Hepatic stellate cell (primary cell): ENCODE results near the gene EBF3.

Source experiments
- DNase-seq: peaks from one replicate; pipeline ENCODE4 v3.0.0; 2011; ENCODE audit warnings: low spot score

Gene EBF3

DNA sequence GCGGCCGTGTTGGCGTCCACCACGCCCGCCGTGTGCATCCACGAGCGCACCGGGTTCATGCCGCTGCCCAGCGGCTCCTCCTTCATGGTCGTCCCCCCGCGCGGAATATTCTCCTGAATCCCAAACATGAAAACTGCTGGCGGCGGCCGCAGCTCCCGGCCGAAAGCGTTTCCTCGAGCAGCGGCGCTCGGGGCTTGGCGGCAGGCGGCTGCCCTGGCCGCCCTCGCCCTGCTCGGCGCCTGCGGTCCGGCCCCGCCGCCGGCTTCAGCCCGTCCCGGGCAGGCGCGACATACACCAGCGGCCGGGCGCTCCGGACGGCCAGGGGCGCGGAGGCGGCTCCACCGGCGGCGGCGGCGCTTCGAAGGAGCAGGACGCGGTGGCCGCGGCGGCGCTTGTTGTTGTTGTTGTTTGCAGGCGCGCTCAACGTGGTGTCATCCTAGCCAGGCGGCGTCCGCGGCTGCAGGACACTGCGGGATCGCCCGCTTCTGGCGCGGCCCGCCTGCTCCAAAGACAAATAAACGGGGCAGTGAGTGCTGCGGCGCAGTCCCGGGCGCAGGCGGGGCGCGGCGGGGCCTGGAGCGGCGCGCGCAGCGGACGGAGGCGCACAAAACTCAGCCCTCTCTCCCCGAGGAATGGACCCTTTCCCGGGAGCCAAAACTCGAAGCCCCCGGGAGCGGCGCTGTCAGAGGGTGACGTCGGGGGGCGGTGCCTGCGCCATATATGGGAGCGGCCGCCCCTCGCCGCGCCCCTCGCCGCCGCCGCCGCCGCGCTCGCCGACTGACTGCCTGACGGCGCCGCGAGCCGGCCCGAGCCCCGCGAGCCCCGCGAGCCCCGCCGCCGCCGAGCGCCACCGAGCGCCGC, at the start of gene EBF3:
Gene EBF3, minus strand, starts transcription at position 634 of the 861 bp plus-strand sequence. Its CDS starts 506 bp downstream, at position 128.
- peak; percentile 94 for DNase-seq

- no peak for DNase-seq
These were observed 49.5 kb upstream of the EBF3 start for GRCh38 chr10:130013335-130014262.

DNA sequence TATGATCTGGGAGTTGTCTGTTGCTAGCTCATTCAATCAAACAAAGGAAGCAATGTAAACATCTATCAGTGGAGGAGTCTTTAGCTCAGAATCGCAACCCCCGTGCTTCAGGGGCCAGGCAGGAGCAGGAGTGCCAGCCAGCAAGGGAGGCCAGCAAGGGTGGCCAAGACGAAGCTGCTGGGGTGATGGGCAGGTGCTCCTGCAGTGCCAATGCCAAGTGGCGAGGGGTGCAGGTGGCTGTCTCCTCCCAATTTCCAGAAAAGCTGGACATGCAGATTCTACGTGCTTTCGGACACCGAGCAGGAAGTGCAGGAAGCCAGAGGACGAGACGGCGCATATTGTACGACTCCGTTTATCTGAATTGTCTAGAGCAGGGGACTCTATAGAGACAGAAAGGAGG, 48.1 kb upstream of the EBF3 start:
- DNase-seq, result no peak

DNA sequence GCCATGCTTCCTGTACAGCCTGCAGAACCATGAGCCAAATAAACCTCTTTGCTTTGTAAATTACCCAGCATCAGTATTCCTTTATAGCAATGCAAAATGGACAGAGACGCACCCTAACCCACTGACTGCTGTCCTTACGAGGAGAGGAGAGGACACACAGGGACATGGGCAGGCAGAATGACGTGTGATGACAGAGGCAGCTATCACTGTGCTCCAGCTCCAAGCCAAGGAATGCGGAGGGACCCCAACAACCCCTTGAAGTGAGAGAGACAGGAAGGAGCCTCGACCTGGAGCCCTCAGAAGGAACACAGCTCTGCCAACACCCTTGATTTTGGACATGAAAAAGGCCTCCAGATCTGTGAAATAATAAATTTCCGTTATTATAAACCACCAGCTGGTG, 46.6 kb upstream of the EBF3 start:
- DNase-seq, result no peak

GRCh38 chr10:130009228-130009627, 45.2 kb upstream of the EBF3 start:
- DNase-seq, result no peak

DNA sequence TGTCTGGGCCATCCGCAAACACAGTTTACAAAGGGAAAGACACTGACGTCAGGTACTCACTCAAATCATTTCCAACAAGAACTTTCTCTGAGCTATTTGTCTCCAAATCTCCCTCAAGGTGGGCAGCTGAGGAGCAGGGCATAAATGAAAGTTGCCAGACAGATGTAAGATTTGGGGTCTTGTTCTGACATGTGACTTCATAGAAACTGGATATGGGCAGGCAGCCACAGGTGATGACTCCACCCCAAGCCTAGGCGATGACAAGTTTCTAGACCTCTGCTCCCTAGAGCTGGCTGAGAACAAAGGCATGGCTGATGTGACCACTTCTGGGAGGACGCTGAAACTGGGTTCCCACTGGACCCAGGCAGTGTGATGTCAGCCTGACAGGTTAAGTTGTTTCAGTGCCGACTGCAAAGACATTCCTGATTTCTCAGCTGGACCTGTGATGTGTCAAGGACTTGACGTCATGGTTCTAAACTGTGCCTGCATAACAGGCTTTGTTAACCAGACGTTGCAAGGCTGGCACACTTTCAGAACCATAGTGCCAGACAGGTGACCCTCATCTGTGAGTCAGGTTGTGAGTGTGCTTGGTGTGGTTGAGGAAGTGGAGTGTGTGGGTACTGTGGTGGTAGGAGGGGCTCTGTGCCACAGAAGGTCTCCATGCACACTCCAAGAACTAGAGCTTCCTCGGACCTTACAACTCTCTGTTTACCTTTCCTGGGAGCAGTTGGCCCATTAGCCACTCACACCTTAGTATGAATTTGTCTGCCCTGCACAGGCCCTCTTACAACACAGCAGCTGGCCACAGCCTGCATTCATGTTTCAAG, 39.9 kb upstream of the EBF3 start:
- no peak for DNase-seq

- DNase-seq, result no peak
These were observed 39.1 kb upstream of the EBF3 start for GRCh38 chr10:130003166-130003565.

DNA sequence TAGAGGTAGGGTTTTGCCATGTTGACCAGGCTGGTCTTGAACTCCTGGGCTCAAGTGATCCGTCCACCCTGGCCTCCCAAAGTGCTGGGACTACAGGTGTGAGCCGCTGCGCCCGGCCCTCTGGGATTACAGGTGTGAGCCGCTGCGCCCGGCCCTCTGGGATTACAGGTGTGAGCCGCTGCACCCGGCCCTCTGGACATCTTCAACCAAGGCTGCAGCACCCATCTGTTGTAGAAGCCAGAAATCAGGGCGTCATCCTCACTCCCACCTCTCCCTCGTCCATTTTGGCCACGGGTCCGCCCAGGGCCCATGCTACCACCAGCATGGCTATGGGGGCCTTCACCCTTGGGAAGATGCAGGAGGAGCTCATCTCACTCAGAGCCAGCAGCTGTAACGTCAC, 38.5 kb upstream of the EBF3 start:
- no peak for DNase-seq

DNA sequence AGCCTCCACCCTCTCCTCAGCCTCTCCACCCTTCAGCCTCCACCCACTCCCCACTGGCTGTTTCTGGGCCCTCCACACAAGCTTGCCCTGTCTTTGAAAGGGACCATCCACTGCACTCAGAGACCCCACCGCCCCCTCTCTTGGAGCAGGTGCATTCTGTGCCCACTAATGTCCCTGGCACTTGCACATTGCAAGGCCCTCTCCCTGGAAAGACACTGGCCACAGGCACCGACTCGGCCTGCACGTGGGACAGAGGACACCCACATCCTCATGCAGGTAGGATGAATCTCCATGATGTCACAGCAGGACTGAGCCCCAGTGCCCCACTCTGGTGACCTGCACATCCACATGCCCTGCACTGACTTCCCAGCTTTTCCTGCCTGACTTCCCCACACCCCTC, 36.8 kb upstream of the EBF3 start:
- no peak for DNase-seq

DNA sequence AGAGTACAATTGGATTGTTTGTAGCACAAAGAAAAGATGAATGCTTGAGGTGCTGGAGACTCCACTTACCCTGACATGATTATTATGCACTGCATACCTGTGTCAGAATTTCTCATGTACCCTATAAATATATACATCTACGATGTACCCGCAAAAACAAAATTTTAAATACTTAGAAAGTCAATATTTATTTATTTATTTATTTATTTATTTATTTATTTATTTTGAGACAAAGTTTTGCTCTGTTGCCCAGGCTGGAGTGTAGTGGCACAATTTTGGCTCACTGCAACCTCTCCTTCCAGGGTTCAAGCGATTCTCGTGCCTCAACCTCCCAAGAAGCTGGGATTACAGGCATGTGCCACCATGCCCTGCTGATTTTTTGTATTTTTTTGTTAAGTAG, 35.1 kb upstream of the EBF3 start:
- DNase-seq, result no peak

GRCh38 chr10:129993621-129994020, 29.5 kb upstream of the EBF3 start:
- DNase-seq, result no peak

GRCh38 chr10:129992356-129992755, 28.3 kb upstream of the EBF3 start:
- no peak for DNase-seq

DNA sequence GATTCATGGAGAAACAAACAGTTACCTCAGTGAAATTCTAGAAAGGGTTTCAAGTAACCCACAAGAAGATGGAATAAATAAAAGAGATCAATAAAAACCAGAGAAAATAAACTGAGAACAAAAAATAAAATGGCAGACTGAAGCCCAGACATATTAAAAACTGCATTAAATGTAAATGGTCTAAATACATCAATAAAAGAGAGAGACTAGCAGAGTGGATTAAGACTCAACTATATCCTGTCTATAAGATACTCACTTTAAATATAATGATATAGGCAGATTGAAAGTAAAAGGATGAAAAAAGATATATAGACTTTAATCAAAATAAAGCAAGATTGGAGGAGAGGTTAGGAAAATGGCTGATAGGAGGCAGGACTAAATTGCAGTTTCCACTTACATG, 18.8 kb upstream of the EBF3 start:
- DNase-seq, result no peak

DNA sequence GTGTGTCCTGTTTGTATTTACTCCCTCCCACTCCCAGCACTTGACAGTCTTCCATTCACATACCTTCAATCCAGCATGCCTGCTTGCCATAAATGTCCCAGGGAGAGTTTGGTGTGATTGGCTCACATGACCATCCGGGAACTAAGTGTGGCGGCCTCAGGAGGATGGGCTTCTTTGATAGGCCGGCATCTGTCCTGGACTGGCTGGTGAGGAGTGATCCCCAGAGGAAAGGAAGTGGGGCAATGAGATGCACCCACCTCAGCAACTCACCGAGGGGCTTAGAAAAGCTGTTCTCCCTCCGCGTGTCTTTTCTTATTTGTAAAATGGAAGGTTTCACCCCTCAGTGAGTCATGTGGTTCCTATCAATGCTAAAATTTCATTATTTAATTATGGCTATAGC, 14.9 kb upstream of the EBF3 start:
- DNase-seq, result no peak

DNA sequence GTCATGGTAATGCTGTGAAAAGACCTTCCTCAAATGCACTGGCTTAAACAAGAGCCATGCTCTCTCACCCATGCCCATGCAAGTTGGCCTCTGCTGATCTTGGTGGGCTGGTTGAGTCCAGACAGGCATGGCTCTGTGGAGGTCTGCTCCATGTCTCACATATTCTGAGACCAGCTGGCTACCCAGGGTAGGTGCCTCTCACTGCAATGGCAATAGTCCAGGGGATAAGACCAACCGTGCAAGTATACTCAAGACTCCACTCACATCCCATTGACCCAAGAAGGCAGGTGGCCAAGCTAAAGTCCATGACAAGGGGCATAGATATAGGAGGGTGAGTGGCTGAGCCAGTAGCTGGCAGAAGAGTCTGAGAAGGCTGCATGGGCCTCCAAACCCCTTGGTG, 14.2 kb upstream of the EBF3 start:
- no peak for DNase-seq

GRCh38 chr10:129977794-129978193, 13.7 kb upstream of the EBF3 start:
- DNase-seq, result no peak

- DNase-seq, result no peak
These were observed 9.6 kb upstream of the EBF3 start for GRCh38 chr10:129973674-129974059.

DNA sequence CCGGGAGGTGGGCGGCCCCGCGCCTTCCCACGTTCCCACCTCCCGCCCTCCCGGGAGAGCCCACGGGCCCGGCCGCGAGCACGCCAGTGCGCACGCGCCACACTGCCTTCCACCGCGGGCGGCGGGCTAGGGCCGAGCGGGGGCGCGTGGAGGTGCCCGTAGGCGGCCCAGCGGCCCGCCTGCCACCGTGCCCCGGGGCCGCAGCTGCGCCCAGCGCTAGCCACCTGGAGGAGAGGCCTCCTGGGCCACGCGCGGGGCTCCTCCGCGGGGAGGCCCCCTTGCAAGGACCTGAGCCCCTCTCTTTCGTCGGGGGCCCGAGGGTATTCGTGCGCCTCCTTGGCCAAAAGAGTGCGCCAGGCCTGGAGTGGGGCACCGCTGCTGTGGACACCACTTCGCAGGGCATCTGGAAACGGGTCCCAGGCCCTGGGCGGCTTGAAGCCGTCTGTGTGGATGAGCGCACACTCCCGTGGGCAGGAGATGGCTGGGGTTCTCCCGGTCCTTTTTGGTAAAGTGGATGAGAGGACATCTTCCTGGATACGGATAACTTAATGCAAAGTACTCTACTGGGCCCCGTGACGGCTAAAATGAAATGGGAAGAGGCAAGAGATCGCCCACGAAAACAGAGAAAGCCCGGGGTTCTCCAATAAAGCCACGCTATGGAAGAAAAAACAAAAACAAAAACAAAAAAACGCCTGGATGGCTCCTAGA, 9.0 kb upstream of the EBF3 start:
- no peak for DNase-seq

GRCh38 chr10:129972145-129972965, 8.3 kb upstream of the EBF3 start:
- no peak for DNase-seq

DNA sequence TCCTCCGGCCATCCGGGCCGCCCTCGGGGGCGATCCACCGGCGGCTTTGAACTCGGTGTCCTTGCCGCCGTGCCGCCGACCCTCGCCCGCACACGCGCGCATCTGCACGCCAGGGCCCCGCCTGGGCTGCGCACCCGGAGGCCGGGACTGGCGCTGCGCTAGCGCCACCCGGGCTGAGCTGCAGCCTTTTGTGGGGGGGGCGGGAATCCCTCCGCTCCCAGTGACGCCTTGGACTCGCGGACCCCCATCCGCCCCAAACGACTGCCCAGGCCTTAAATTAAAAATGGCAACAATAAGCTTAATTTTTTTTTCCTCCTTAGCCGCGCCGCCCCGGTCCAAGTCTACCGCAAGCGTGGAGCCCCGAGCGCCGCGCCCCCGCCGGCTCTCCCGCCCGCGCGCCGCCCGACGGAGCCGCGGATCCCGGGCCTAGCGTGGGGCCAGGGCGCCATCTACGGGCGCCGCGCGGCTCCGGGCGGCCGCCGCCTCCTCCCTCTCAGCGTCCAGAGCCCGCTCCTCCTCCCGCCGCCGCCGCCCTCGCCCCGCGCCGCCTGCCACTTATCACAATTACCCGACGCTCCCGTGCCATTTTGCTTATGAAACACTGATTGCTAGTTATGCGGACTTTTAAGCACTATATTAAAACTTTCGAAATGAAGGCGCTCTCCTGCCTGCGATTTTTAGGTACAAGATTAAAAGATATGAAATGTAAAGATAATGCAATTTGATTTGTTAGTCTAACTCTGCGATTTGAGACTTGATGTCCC, 7.5 kb upstream of the EBF3 start:
- DNase-seq, result peak; percentile 83
